HepG2 (cell line): Measurements from ENCODE around the gene ABCC5. TPM values are rescaled to one million over a fixed set of nuclear protein-coding genes. Genes with fewer than 3 reads are reported as not detected.

Experiments used
- CENPBD1 ChIP-seq: sonication (generic); formaldehyde crosslinking; IDR thresholded peaks from 2 replicates; pipeline ENCODE4 v1.8.0; 2022; ENCODE audit warnings: missing genetic modification reagents, low read depth, mild to moderate bottlenecking, borderline replicate concordance
- DMAP1 ChIP-seq: IDR thresholded peaks from 2 replicates; pipeline ENCODE4 v1.6.1; 2016
- FOSL2 ChIP-seq: sonication (generic); formaldehyde crosslinking; IDR thresholded peaks from 2 replicates; pipeline ENCODE4 v1.4.0; 2020; ENCODE audit warnings: missing genetic modification reagents
- MTA1 ChIP-seq: sonication (generic); formaldehyde crosslinking; IDR thresholded peaks from 2 replicates; pipeline ENCODE4 v1.4.0; 2020; ENCODE audit warnings: missing genetic modification reagents, mild to moderate bottlenecking, borderline replicate concordance
- SMC3 ChIP-seq: IDR thresholded peaks from 2 replicates; pipeline ENCODE4 v1.6.1; 2011; ENCODE audit warnings: low read length, improper control_type of control experiment
- SRY ChIP-seq: sonication (generic); formaldehyde crosslinking; IDR thresholded peaks from 2 replicates; pipeline ENCODE4 v1.8.0; 2022; ENCODE audit warnings: mild to moderate bottlenecking, missing genetic modification reagents
- ZMAT3 ChIP-seq: sonication (generic); formaldehyde crosslinking; conservative IDR thresholded peaks from 2 replicates; pipeline ENCODE4 v1.7.0; 2021; ENCODE audit warnings: missing genetic modification reagents
- ZNF12 ChIP-seq: sonication (generic); formaldehyde crosslinking; IDR thresholded peaks from 2 replicates; pipeline ENCODE4 v1.5.0; 2020; ENCODE audit warnings: missing genetic modification reagents
- ZNF335 ChIP-seq: sonication (generic); formaldehyde crosslinking; IDR thresholded peaks from 2 replicates; pipeline ENCODE4 v1.4.0; 2020; ENCODE audit warnings: missing genetic modification reagents
- ZNF713 ChIP-seq: sonication (generic); formaldehyde crosslinking; IDR thresholded peaks from 2 replicates; pipeline ENCODE4 v1.4.0; 2020; ENCODE audit warnings: mild to moderate bottlenecking, missing genetic modification reagents
- ZNF761 ChIP-seq: sonication (generic); formaldehyde crosslinking; conservative IDR thresholded peaks from 2 replicates; pipeline ENCODE4 v1.4.0; 2020; ENCODE audit warnings: mild to moderate bottlenecking, missing genetic modification reagents
- polyA plus RNA-seq, 8 experiments: library from polyadenylated mRNA; depleted of rRNA in 3 of 8; stranded (reverse) in 7 of 8; unstranded in 1 of 8; fragments of >200 nt; fragmentation: Illumina TruSeq in 4 of 8; extraction: Trizol in 4 of 8; gene quantifications; 2 replicates each; pipeline versions ENCODE4 v1.2.1 to v1.2.3, GENCODE V29; 2011 to 2016; ENCODE audit warnings: low read depth in 4 of 8, missing spikeins in 1 of 8, mixed read lengths in 1 of 8; ENCODE audit not compliant: insufficient read depth in 1 of 8
- total RNA-seq, 5 experiments: library from RNA; depleted of rRNA; stranded (reverse); fragments of >200 nt; fragmentation: Illumina TruSeq; extraction: Trizol; gene quantifications; 2 replicates each; pipeline ENCODE4 v1.2.3, GENCODE V29; 2016; ENCODE audit warnings: low read depth in 1 of 5
- TF ChIP-seq, protein P1 (sequence below): sonication (generic); formaldehyde crosslinking; IDR thresholded peaks from 2 replicates; pipeline ENCODE4 v1.5.0; 2020; ENCODE audit warnings: missing genetic modification reagents, mild to moderate bottlenecking, borderline replicate concordance
- TF ChIP-seq, protein P2 (sequence below): sonication (generic); formaldehyde crosslinking; conservative IDR thresholded peaks from 2 replicates; pipeline ENCODE4 v1.4.0; 2020; ENCODE audit warnings: missing genetic modification reagents
- TF ChIP-seq, protein P3 (sequence below): sonication (generic); formaldehyde crosslinking; IDR thresholded peaks from 2 replicates; pipeline ENCODE4; 2020; ENCODE audit warnings: missing genetic modification reagents, mild to moderate bottlenecking, borderline replicate concordance
- TF ChIP-seq, protein P4 (sequence below): sonication (generic); formaldehyde crosslinking; IDR thresholded peaks from 2 replicates; pipeline ENCODE4 v1.4.0; 2020; ENCODE audit warnings: mild to moderate bottlenecking, missing genetic modification reagents

Gene ABCC5
- total and polyA plus RNA-seq, 2 of the 13 experiments (the other 11 are each of a cell fraction or from before 2014, with no cell fraction given): 12.5 to 12.7 TPM

GRCh38 chr3:183884427-183885296 is 133.0 kb downstream of the ABCC5 start, which contains the start of gene PARL (continued):
- TF ChIP-seq, protein P1, sequence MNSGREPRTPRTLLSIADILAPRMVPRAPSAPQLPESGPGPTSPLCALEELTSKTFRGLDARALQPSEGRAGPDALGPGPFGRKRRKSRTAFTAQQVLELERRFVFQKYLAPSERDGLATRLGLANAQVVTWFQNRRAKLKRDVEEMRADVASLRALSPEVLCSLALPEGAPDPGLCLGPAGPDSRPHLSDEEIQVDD (CRISPR knock-in tag): peak; percentile 64; the same call in 1 of the 2 replicates
- TF ChIP-seq MTA1 (CRISPR knock-in tag) (peak; percentile 92), SMC3 (no peak; the same call in 1 of the 2 replicates), CENPBD1 (CRISPR knock-in tag) (no peak; the same call in 1 of the 2 replicates), ZNF335 (CRISPR knock-in tag) (no peak), ZNF761 (peak; percentile 69; the same call in 1 of the 2 replicates), ZMAT3 (CRISPR knock-in tag) (peak; percentile 98), DMAP1 (CRISPR knock-in tag) (peak; percentile 96), ZNF12 (CRISPR knock-in tag) (no peak), SRY (CRISPR knock-in tag) (peak; percentile 88), ZNF713 (CRISPR knock-in tag) (peak; percentile 79; the same call in 1 of the 2 replicates), FOSL2 (CRISPR knock-in tag) (peak; percentile 63)
- TF ChIP-seq, protein P2, sequence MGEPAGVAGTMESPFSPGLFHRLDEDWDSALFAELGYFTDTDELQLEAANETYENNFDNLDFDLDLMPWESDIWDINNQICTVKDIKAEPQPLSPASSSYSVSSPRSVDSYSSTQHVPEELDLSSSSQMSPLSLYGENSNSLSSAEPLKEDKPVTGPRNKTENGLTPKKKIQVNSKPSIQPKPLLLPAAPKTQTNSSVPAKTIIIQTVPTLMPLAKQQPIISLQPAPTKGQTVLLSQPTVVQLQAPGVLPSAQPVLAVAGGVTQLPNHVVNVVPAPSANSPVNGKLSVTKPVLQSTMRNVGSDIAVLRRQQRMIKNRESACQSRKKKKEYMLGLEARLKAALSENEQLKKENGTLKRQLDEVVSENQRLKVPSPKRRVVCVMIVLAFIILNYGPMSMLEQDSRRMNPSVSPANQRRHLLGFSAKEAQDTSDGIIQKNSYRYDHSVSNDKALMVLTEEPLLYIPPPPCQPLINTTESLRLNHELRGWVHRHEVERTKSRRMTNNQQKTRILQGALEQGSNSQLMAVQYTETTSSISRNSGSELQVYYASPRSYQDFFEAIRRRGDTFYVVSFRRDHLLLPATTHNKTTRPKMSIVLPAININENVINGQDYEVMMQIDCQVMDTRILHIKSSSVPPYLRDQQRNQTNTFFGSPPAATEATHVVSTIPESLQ (CRISPR knock-in tag): no peak; the same call in 1 of the 2 replicates
- TF ChIP-seq, protein P3, sequence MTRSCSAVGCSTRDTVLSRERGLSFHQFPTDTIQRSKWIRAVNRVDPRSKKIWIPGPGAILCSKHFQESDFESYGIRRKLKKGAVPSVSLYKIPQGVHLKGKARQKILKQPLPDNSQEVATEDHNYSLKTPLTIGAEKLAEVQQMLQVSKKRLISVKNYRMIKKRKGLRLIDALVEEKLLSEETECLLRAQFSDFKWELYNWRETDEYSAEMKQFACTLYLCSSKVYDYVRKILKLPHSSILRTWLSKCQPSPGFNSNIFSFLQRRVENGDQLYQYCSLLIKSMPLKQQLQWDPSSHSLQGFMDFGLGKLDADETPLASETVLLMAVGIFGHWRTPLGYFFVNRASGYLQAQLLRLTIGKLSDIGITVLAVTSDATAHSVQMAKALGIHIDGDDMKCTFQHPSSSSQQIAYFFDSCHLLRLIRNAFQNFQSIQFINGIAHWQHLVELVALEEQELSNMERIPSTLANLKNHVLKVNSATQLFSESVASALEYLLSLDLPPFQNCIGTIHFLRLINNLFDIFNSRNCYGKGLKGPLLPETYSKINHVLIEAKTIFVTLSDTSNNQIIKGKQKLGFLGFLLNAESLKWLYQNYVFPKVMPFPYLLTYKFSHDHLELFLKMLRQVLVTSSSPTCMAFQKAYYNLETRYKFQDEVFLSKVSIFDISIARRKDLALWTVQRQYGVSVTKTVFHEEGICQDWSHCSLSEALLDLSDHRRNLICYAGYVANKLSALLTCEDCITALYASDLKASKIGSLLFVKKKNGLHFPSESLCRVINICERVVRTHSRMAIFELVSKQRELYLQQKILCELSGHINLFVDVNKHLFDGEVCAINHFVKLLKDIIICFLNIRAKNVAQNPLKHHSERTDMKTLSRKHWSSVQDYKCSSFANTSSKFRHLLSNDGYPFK: peak; percentile 99
- TF ChIP-seq, protein P4, sequence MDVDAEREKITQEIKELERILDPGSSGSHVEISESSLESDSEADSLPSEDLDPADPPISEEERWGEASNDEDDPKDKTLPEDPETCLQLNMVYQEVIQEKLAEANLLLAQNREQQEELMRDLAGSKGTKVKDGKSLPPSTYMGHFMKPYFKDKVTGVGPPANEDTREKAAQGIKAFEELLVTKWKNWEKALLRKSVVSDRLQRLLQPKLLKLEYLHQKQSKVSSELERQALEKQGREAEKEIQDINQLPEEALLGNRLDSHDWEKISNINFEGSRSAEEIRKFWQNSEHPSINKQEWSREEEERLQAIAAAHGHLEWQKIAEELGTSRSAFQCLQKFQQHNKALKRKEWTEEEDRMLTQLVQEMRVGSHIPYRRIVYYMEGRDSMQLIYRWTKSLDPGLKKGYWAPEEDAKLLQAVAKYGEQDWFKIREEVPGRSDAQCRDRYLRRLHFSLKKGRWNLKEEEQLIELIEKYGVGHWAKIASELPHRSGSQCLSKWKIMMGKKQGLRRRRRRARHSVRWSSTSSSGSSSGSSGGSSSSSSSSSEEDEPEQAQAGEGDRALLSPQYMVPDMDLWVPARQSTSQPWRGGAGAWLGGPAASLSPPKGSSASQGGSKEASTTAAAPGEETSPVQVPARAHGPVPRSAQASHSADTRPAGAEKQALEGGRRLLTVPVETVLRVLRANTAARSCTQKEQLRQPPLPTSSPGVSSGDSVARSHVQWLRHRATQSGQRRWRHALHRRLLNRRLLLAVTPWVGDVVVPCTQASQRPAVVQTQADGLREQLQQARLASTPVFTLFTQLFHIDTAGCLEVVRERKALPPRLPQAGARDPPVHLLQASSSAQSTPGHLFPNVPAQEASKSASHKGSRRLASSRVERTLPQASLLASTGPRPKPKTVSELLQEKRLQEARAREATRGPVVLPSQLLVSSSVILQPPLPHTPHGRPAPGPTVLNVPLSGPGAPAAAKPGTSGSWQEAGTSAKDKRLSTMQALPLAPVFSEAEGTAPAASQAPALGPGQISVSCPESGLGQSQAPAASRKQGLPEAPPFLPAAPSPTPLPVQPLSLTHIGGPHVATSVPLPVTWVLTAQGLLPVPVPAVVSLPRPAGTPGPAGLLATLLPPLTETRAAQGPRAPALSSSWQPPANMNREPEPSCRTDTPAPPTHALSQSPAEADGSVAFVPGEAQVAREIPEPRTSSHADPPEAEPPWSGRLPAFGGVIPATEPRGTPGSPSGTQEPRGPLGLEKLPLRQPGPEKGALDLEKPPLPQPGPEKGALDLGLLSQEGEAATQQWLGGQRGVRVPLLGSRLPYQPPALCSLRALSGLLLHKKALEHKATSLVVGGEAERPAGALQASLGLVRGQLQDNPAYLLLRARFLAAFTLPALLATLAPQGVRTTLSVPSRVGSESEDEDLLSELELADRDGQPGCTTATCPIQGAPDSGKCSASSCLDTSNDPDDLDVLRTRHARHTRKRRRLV (CRISPR knock-in tag): 0 out of 2 replicates have a peak, but pooled peaks have one; percentile 50
